Hepatocyte (in vitro differentiated cells): ENCODE measurements around the gene CYTH1. TPM values are rescaled to one million over a fixed set of nuclear protein-coding genes. Genes with fewer than 3 reads are reported as not detected.
A peak's percentile ranks its signal among the peaks of the same experiment; 100 is the strongest.

Experiments used
- DNase-seq: peaks from one replicate; pipeline ENCODE4 v3.0.0-alpha.2; 2016; ENCODE audit warnings: low spot score
- H2AFZ ChIP-seq: fragments of 200-600 bp; sonication (generic); 2 replicates; pipeline ENCODE4 v1.6.0; 2016; ENCODE audit warnings: antibody characterized with exemption, mild to moderate bottlenecking
- H3K27ac ChIP-seq: fragments of 200-600 bp; sonication (generic); 2 replicates; pipeline ENCODE4 v1.5.1; 2016; ENCODE audit warnings: mild to moderate bottlenecking
- H3K27me3 ChIP-seq: fragments of 200-600 bp; sonication (generic); 2 replicates; pipeline ENCODE4 v1.6.1; 2016
- H3K36me3 ChIP-seq: fragments of 200-600 bp; sonication (generic); replicated peaks from 2 replicates; pipeline ENCODE4 v1.5.1; 2016; ENCODE audit warnings: low read depth; ENCODE audit not compliant: insufficient read depth
- H3K4me1 ChIP-seq: fragments of 200-600 bp; sonication (generic); 2 replicates; pipeline ENCODE4 v1.5.1; 2016; ENCODE audit warnings: mild to moderate bottlenecking, moderate library complexity; ENCODE audit not compliant: insufficient read depth
- H3K4me2 ChIP-seq: fragments of 200-600 bp; sonication (generic); 2 replicates; pipeline ENCODE4 v1.6.0; 2016
- H3K4me3 ChIP-seq: fragments of 200-600 bp; sonication (generic); 2 replicates; pipeline ENCODE4 v1.5.1; 2016; ENCODE audit warnings: mild to moderate bottlenecking
- H3K79me2 ChIP-seq: fragments of 200-600 bp; sonication (generic); 2 replicates; pipeline ENCODE4 v1.6.0; 2017; ENCODE audit warnings: mild to moderate bottlenecking
- H3K9me2 ChIP-seq: fragments of 200-600 bp; sonication (generic); replicated peaks from 2 replicates; pipeline ENCODE4 v1.6.0; 2017; ENCODE audit warnings: mild to moderate bottlenecking; ENCODE audit not compliant: insufficient read depth
- H3K9me3 ChIP-seq: fragments of 200-600 bp; sonication (generic); 2 replicates; pipeline ENCODE4 v1.5.1; 2016; ENCODE audit warnings: low read depth, mild to moderate bottlenecking
- H4K20me1 ChIP-seq: fragments of 200-600 bp; sonication (generic); 2 replicates; pipeline ENCODE4 v1.6.0; 2016; ENCODE audit warnings: mild to moderate bottlenecking; ENCODE audit not compliant: insufficient read depth, poor library complexity, severe bottlenecking
- CTCF ChIP-seq: fragments of 200-600 bp; sonication (generic); IDR thresholded peaks from 2 replicates; pipeline ENCODE4 v1.5.1; 2016; ENCODE audit warnings: antibody characterized with exemption, mild to moderate bottlenecking; ENCODE audit not compliant: poor library complexity
- EZH2 ChIP-seq: fragments of 200-600 bp; sonication (generic); IDR thresholded peaks from 2 replicates; pipeline ENCODE4 v1.6.1; 2016; ENCODE audit warnings: antibody characterized with exemption, mild to moderate bottlenecking, borderline replicate concordance
- EZH2phosphoT487 ChIP-seq: fragments of 200-600 bp; sonication (generic); IDR thresholded peaks from one replicate; pipeline ENCODE4 v1.6.1; 2018; ENCODE audit warnings: antibody characterized with exemption, mild to moderate bottlenecking, low read depth, moderate library complexity; ENCODE audit not compliant: unreplicated experiment, severe bottlenecking
- WGBS: methylation state at CpG from one replicate; pipeline ENCODE4 v1.1.6; 2016; ENCODE audit warnings: low lambda C conversion rate; ENCODE audit errors: missing lambda C conversion rate; 5-methylcytosine and 5-hydroxymethylcytosine counted together
- polyA plus RNA-seq: library from polyadenylated mRNA; unstranded; fragments of >200 nt; fragmentation: Nextera tagmentation; extraction: Ambion mirVana; gene quantifications from 2 replicates; pipeline ENCODE4 v1.2.1, GENCODE V29; 2016
- total RNA-seq: library from RNA; depleted of rRNA; stranded (reverse); fragments of >200 nt; gene quantifications from 2 replicates; pipeline ENCODE4 v1.2.3, GENCODE V29; 2014

CYTH1 gene
- total and polyA plus RNA-seq, 2 experiments from 2014 or later, result 38.5 to 44.4 TPM

- WGBS, result 91% methylated on average over 7 of the region's 7 CpGs
- no peak for DNase-seq
- Histone ChIP-seq H3K4me2 (no peak overlapping the region), H3K27me3 (no peaks in the 10 kb centered on the region), H3K4me1 (no peaks in the 10 kb centered on the region), H4K20me1 (no peaks in the 10 kb centered on the region), H3K9me3 (no peaks in the 10 kb centered on the region), H3K36me3 (no peaks in the 10 kb centered on the region), H3K79me2 (peaks cover 5% of the 10 kb centered on the region), H3K27ac (no peak overlapping the region), H2AFZ (no peak overlapping the region), H3K9me2 (no peaks in the 10 kb centered on the region), H3K4me3 (no peak overlapping the region)
- TF ChIP-seq CTCF, result no peak
- TF ChIP-seq EZH2, result no peak
- no peak for TF ChIP-seq EZH2phosphoT487
These were observed 42.2 kb upstream of the CYTH1 start for GRCh38 chr17:78824240-78824639.

DNA sequence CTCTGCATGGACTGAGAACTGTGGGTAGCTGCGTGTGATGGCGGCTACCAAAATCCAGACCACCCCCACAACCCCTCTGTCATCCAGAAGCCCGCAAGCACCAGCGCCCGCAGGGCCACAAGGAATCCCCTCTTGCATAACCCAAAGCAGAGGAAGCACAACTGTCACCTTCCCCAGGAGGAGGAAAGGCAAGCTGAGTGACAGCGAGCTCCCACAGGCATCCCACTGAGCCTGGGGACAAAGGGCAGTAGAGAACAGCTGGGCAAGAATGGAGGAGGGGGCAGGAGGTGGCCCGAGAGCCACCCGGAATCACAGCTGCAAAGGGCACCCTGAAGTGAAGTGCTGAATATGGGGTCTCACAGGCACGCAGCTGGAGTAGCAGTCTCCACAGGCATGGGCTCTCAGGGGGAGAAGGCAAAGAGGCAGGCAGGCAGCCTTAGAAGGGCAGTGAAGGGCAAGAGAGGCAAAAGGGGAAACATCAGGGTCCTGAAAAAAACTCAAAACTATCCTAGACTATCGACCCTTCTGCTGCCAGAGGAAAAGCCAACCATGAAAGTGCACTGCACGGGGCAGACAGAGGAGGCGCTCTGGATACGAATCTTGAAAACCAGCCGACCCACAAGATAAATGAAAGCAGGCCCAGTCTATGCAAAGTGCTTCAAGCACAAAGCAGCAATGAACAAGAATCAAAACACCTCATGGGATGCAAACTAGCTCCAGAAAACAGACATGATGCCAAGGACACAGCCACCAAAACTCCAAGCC is 41.4 kb upstream of the CYTH1 start:
- Histone ChIP-seq H3K9me2 (no peaks in the 10 kb centered on the region), H3K36me3 (no peaks in the 10 kb centered on the region), H3K4me1 (no peaks in the 10 kb centered on the region), H3K9me3 (no peaks in the 10 kb centered on the region), H3K27me3 (no peaks in the 10 kb centered on the region), H3K4me3 (no peak overlapping the region), H3K4me2 (no peak overlapping the region), H2AFZ (no peak overlapping the region), H3K79me2 (no peaks in the 10 kb centered on the region), H3K27ac (no peak overlapping the region), H4K20me1 (no peaks in the 10 kb centered on the region)
- DNase-seq, result no peak
- no peak for TF ChIP-seq EZH2
- no peak for TF ChIP-seq CTCF
- TF ChIP-seq EZH2phosphoT487, result no peak
- WGBS, result 87% methylated on average over 14 of the region's 14 CpGs

GRCh38 chr17:78822552-78822951 is 40.5 kb upstream of the CYTH1 start:
- Histone ChIP-seq H3K36me3 (no peaks in the 10 kb centered on the region), H3K9me2 (no peaks in the 10 kb centered on the region), H3K4me1 (no peaks in the 10 kb centered on the region), H3K27ac (no peak overlapping the region), H3K79me2 (no peaks in the 10 kb centered on the region), H3K9me3 (no peaks in the 10 kb centered on the region), H3K27me3 (no peaks in the 10 kb centered on the region), H3K4me3 (no peak overlapping the region), H4K20me1 (no peaks in the 10 kb centered on the region), H3K4me2 (no peak overlapping the region), H2AFZ (no peak overlapping the region)
- 97% methylated on average over 11 of the region's 14 CpGs for WGBS
- peak; percentile 28 for DNase-seq
- TF ChIP-seq CTCF (no peak), EZH2phosphoT487 (no peak), EZH2 (no peak)
